GM10266 (cell line): ENCODE data around the gene ANKRD40CL.

Experiments
- DNase-seq: peaks from one replicate; pipeline ENCODE4 v3.0.0; 2012; ENCODE audit errors: extremely low spot score
- TF ChIP-seq, protein P1 (sequence below): IDR thresholded peaks from 2 replicates; pipeline ENCODE4 v1.5.1; 2012; ENCODE audit warnings: mild to moderate bottlenecking, low read depth; ENCODE audit not compliant: control insufficient read depth, insufficient read depth; ENCODE audit errors: missing control alignments

Gene ANKRD40CL

DNA sequence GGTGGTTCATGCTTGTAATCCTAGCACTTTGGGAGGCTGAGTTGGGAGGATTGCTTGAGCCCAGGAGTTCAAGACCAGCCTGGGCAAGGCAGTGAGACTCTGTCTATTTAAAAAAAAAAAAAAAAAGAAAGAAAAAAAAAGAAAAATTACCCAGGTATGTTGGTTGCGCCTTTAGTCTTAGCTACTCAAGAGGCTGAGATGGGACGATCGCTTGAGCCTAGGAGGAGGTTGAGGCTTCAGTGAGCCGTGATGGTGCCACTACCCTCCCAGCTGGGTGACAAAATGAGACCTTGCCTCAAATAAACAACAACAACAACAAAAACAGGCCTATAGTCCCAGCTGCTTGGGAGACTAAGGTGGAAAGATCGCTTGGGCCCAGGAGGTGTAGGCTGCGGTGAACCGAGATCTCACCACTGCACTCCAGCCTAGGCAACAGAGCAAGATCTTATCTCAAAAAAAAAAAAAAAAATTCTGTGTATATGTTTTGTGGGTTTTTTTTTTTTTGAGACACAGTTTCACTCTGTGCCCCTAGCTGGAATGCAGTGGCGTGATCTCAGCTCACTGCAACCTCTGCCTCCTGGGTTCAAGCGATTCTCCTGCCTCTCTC is 12.5 kb upstream of the ANKRD40CL start:
- TF ChIP-seq, protein P1, sequence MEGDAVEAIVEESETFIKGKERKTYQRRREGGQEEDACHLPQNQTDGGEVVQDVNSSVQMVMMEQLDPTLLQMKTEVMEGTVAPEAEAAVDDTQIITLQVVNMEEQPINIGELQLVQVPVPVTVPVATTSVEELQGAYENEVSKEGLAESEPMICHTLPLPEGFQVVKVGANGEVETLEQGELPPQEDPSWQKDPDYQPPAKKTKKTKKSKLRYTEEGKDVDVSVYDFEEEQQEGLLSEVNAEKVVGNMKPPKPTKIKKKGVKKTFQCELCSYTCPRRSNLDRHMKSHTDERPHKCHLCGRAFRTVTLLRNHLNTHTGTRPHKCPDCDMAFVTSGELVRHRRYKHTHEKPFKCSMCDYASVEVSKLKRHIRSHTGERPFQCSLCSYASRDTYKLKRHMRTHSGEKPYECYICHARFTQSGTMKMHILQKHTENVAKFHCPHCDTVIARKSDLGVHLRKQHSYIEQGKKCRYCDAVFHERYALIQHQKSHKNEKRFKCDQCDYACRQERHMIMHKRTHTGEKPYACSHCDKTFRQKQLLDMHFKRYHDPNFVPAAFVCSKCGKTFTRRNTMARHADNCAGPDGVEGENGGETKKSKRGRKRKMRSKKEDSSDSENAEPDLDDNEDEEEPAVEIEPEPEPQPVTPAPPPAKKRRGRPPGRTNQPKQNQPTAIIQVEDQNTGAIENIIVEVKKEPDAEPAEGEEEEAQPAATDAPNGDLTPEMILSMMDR, result no peak
- DNase-seq, result no peak

DNA sequence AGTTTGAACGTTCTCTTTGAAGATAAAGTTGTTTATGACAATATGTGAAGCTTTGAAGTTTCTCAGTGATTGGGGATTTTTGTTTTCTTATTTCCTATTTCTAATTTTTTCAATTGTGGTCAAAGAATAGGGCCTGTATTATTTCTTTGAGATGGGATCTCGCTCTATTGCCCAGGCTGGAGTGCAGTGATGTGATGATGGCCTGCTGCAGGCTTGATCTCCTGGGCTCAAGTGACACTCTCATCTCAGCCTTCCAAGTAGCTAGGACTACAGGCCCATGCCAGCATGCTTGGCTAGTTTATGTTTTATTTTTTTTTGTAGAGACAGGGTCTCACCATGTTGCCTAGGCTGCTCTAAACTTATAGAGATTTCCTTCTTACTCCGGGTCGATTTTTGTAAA is 11.7 kb upstream of the ANKRD40CL start:
- DNase-seq, result no peak
- TF ChIP-seq, protein P1, result no peak

DNA sequence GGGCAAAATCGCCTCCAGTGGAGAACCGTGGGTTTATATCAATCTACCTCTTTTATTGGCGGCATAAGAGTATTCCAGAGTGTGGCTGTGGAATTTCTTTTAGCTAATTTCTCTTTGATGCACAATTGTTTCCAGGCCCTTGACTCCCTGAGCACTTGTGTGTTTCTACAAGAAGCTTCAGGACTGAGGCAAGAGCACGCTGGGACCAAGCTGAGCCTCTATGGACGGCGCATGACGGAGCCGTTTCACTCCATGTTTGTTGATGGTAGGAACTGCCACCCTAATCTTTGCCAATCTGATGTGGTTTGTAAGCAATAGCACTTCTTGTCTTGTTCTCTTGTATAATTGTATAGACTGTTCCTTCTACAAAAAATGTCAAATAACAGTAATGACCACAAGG is 11.2 kb upstream of the ANKRD40CL start:
- TF ChIP-seq, protein P1, result no peak
- DNase-seq, result no peak

DNA sequence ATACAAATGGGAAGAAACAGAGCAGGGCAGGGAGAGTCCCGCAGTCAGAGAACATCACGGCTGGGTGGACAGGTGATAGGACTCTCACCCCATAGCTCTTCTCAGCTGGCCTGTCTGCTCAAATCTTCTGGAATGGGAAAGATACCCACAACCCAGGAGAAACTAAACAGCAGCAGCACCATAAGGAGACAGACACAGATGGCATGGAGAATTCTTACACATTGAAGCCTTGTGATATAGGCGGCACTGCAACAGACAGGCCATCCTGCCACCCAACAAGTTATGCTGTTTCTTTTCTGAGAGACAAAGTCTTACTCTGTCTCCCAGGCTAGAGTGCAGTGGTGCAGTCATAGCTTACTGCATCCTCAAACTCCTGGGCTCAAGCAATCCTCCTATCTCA is 8.6 kb upstream of the ANKRD40CL start:
- no peak for DNase-seq

DNA sequence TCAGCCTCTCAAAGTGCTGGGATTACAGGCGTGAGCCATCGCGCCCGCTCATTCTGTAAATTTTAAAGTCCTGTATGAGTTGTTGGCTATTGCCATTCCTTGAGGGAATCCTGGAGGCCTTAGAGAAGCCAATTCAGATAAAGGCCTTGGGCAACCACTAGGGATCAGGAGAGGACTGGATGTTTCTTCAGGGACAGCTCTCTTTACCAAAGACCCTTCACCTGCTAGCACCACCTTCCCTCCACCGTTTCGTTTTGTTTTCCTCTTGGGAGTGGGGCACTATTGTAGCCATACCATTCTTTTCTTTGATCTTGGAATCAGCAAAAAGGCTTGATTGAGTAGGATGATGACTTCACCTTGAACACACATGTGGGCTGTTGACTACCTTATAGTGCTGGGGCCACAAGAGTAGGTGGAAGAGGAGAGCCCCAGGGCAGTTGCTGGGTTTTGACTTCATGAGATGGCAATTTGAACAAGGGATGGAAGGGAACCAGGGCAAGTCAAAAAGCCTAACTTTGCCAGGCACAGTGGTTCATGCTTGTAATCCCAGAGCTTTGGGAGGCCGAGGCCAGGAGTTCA is 7.0 kb upstream of the ANKRD40CL start:
- DNase-seq, result no peak
- TF ChIP-seq, protein P1, result no peak

More for the DNA sequence above, 8.6 kb upstream of the ANKRD40CL start:
- TF ChIP-seq, protein P1, result no peak

DNA sequence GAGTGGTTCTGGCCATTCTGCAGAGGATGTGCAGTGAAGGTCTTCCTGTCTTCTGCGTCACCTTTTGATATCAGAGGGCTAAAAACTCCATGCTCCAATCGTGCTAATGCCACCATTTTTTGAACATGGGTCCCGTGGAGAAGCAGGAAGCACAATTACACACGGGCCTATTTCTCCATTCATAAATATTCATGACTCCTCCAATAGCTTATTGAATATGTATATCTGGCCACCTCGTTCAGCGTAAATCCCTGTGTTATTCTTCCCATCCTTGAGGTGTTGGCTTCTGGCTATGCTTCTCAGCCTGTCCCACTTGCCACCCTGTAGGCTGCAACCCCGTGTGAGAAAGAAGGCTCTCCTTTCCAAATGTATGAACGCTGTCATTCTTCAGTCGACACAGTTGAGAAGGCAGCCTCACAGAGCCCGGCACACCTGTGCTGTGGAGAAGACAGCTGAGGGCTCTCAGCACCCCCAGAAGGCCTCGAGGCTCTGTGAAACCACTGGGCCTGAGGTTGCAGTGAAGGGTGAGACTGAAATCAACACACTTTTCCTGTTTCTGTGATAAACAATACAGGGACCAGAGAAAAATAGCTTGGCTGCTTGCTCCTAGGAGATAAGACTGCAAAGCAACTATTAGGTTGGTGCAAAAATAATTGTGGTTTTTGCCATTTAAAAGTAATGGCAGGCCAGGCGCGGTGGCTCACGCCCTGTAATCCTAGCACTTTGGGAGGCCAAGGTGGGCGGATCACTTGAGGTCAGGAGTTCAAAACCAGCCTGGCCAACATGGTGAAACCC is 4.9 kb upstream of the ANKRD40CL start:
- TF ChIP-seq, protein P1, result no peak
- DNase-seq, result no peak

DNA sequence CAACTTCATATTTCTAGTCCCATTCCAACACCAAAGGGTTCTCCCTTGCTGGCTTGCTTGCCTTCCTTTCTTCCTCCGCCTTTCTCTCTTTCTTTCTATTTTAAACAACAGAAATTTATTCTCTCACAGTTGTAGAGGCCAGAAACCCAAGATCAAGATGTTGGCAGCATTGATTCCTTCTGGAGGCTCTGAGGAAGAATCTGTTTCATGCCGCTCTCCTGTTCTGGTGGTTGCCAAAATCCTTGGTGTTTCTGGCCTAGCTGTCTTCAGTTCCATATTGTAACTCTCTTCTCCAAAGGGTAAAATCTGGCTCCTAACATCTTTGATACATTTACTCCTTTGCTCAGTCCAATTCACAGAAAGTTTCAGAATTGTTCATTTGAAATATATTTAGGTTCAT is 3.0 kb upstream of the ANKRD40CL start:
- DNase-seq, result no peak
- TF ChIP-seq, protein P1, result no peak
